ENCODE measurements around the gene IL6R.
A peak's percentile ranks its signal among the peaks of the same experiment; 100 is the strongest.
"Not testable (repeated sequence)": the region's sequence is repeated elsewhere in the genome, so short reads cannot be mapped to it uniquely, and the experiment has no call there.

The IL6R gene

DNA sequence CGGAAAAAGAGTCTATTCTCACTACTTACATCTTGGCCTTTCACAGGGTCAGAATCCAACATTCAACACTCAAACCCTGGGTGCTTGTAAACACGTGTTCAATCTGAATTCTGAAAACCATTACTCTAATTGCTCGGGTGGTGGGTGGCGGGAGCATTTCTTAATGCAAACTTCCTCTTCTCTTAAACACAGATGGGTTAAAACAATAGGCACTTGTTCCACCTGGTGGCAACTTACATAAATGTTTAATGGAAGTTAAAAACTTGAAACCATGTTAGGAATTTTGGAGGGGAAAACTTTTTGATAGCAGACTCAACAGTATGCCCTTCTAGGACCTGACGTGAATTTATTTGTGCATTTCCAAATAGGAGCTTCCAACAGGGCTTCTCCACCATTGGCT lies 73.5 kb downstream of the IL6R start:
- FAIRE-seq, result no peak

DNA sequence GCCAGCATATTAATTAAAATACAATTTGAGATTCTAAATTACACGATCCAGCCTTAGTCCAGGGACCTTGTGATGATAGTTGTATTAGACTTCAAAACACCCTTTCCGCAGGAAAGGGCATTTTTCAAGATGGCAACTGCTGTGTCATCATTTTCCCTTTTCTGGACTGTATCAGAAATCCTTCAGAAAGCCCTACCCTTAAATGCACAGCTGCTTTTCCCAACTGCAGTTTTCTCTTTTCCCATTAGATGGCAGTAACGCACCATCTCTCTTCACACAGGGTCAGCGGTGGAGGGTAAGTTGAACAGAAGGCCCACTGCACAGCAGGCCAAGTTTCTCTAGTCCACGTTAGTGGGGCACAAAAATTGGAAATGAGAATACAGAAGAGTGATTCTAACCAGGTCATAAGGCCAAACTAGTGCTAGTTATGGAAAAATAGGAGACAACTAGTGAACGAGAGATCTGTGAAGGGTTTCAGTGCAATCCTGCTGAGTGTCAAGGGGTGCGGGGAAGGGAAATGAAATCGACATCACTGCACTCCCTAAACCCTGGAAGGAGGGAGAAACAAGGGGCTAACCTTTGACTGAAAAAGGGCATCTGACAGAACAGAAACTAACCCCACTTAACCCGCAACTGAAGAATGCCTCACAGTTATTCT lies 74.8 kb downstream of the IL6R start:
- peak; percentile 73 for DNase-seq (ENCODE audit: insufficient read length, low spot score)
- FAIRE-seq, result no peak

More for the DNA sequence above, 73.5 kb downstream of the IL6R start:
- peak; percentile 18 for DNase-seq (ENCODE audit: insufficient read length, low spot score)

- no peak for FAIRE-seq
Measured at GRCh38 chr1:154481053-154481452, 75.9 kb downstream of the IL6R start.

DNA sequence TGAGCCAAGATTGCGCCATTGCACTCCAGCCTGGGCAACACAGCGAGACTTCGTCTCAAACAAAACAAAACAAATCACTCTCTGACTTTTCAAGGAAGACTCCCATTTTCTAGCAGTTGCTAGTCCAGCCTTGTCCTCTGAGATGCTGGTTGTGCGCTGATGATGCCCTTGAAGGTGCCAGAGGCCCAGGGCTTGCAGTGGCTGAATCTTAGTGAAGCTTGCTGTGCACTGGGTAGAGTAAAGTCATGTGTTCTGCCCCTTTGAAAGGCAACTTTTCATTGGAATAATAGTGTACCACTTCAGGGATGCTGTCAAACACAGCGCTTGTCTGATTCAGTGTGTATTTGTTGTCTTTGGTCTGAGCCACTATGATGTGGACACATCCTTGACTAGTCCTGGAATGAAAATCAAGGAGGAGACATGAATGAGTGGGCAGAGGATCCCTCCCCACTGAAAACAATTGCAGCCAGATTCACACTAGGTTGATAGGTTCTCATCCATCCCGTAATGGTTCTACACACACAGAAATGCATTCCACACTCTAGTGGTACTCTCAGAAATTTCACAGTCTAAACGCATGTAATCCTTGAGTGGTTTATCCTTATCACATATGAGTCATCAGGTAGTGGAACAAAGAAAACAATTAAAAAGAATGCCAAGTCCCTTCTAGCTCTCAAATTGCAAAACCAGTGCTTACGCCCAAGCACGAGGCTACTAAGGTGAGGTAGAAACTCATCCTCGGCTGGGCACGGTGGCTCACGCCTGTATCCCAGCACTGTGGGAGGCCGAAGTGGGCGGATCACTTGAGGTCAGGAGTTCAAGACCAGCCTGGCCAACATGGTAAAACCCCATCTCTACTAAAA lies 79.0 kb downstream of the IL6R start:
- DNase-seq (ENCODE audit: insufficient read length, low spot score) (peak; percentile 14), FAIRE-seq (no peak)

More at GRCh38 chr1:154481053-154481452, 75.9 kb downstream of the IL6R start:
- no peak for DNase-seq (ENCODE audit: insufficient read length, low spot score)

- no peak for DNase-seq (ENCODE audit: insufficient read length, low spot score)
- no peak for FAIRE-seq
Measured at GRCh38 chr1:154485106-154485505, 80.0 kb downstream of the IL6R start.

DNA sequence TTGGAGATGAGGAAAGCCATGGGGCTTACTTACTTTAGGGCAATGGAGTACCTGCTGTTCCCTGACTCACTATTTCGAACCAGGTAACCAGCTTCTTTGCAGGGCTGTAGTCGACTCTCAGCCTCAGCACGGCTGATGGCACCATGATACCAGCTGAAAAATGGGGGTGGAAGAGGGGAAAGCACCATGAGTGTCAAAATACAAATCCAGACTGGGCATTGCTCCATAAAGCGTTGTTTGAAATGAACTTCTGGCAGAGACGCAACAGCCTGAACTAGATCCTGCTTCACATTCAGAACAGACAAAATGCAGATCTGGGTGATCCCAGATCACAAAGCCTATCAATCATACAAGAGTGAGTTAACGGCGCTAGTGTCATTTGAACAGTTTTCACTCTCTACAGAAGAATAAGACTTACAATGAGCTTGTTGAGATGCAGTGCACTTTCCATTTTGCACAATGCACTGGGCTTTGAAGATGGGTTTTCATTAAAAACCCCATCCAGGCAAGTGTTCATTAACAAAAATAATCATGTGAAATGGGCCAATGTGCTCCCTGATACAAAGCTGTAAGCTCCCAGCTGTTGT lies 80.9 kb downstream of the IL6R start:
- FAIRE-seq (no peak), DNase-seq (ENCODE audit: insufficient read length, low spot score) (no peak)

DNA sequence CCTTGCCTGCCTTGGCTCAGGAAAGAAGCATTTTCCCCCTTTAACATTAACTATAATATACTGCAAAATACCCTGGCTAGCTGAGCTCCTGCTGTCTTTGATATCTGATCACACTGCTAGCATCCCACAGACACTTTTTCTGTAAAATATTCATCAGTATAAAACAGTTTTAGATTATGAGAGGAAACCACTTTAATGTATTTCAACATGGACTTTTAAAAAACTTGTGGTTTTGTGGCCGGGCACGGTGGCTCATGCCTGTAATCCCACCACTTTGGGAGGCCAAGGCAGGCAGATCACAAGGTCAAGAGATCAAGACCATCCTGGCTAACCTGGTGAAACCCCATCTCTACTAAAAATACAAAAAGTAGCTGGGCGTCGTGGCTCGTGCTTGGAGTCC lies 81.6 kb downstream of the IL6R start:
- DNase-seq (ENCODE audit: insufficient read length, low spot score); FAIRE-seq: not testable (repeated sequence)

- FAIRE-seq (no peak), DNase-seq (ENCODE audit: insufficient read length, low spot score) (no peak)
Measured at GRCh38 chr1:154488922-154489321, 83.8 kb downstream of the IL6R start.

GRCh38 chr1:154489695-154490274 lies 84.6 kb downstream of the IL6R start:
- DNase-seq (ENCODE audit: insufficient read length, low spot score) (no peak), FAIRE-seq (no peak)

DNA sequence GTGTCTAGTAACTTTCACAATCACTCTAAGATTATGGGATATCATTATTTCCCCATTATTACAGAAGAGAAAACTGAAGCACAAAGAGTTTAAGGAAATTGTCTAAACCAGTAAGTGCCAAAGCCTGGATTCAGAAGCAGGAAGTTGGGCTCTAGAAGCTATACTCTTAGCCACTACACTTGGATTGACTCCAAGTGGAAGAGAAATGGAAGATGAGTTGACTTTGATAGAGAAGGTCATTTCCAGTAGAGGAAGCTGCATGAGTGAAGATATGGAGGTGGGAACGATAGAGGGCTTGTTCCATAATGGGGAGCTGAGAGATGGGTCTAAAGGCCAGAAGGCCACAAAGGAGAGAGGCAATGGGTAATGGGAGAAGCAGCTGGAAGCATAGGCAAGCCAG lies 85.2 kb downstream of the IL6R start:
- FAIRE-seq (no peak), DNase-seq (ENCODE audit: insufficient read length, low spot score) (no peak)

DNA sequence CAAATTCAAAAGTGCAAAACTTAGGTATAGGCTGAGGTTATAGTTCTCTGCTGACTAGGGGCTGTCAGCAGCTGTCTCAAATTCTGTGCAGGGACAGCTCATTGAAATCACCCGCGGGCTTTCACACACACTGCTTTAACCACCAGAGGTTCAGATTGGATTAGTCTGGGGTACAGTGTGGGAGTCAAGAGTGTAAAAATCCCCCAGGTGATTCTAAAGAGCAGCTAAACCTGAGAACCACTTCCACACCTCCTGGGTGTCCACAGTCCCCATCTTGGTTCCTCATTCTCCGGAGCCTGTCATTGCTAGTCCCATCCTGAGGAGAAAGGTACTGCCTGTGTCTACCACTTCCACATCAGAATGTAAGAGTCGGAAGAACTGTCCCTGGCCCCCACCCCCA lies 87.0 kb downstream of the IL6R start:
- DNase-seq (ENCODE audit: insufficient read length, low spot score) (no peak), FAIRE-seq (no peak)

DNA sequence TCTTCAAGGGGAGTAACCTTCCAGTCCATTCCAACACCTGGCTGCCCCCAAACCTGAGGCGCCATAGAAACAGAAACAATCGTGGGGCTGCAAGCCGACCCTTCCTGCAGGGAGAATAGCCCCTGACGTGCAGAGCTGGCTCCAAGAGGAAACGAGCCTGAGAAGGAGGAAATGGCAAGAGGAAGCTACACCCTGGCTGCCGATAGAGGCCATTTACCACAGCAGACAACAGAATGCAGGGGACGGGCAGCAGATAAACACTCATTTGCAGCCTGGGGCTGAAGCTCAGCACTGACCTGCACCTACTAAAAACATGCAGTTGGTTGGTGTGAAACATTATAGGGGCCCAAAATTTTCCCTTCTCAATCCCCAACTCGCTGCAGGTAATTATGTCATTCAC lies 88.1 kb downstream of the IL6R start:
- no peak for DNase-seq (ENCODE audit: insufficient read length, low spot score)
- FAIRE-seq, result no peak

GRCh38 chr1:154495496-154496273 lies 90.5 kb downstream of the IL6R start:
- DNase-seq (ENCODE audit: insufficient read length, low spot score) (no peak), FAIRE-seq (no peak)

DNA sequence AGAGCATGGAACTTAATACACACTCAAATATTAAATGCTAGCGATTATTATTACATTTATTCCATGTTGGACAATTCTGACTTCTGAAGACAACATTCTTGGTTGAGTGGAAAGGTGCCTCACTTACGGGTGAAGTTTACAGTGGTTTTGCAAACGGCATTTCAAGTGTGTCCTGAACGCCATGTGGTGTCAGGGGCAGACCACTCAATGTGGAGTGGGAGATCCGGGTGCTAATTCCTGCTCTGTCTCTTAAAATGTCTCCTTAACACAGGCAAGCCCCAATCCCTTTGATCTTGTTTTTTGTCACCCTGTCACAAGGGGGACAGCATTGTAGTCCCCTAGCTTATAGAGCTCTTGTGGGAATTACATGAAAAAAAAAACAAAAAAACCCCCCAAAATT lies 91.2 kb downstream of the IL6R start:
- DNase-seq (ENCODE audit: insufficient read length, low spot score) (no peak), FAIRE-seq (no peak)

DNA sequence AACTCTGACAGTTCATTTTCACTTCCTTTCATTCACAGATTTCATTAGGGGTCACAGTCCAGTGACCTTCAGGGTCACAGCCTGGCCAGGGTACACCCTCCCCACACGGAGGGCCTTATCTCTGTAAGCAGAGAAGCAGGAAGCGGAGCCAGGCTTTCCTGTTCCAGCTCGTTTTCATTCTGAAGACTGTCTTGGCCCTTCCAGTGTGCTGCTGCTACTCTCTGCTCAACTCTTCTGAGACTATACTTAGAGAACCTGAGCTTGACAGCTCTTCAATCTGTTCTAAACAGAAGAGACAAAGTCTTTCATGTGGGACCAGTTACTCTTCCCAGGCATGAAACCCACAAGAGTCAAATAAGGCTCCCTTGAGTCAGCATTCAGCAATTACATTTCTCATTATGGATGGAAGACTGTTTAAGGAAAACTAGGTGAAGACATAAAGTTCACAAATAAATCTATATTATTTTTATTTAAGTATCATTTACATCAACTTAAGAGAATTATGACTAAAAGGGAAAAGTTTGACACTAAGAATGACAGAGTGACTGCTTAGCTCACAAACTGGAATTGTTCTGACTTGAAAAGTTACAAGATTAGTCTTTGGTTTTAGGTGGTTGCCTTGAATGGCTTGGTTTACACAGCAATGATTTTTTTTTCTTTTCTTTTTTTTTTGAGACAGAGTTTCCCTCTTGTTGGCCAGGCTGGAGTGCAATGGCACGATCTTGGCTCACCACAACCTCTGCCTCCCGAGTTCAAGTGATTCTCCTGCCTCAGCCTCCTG lies 92.1 kb downstream of the IL6R start:
- DNase-seq (ENCODE audit: insufficient read length, low spot score), result no peak
- FAIRE-seq, result no peak

- FAIRE-seq, result no peak
Measured at GRCh38 chr1:154499446-154499845, 94.3 kb downstream of the IL6R start.

GRCh38 chr1:154500533-154500932 lies 95.4 kb downstream of the IL6R start:
- DNase-seq (ENCODE audit: insufficient read length, low spot score) (no peak), FAIRE-seq (no peak)

More at GRCh38 chr1:154499446-154499845, 94.3 kb downstream of the IL6R start:
- no peak for DNase-seq (ENCODE audit: insufficient read length, low spot score)

- FAIRE-seq (no peak), DNase-seq (ENCODE audit: insufficient read length, low spot score) (no peak)
Measured at GRCh38 chr1:154501423-154502065, 96.4 kb downstream of the IL6R start.

DNA sequence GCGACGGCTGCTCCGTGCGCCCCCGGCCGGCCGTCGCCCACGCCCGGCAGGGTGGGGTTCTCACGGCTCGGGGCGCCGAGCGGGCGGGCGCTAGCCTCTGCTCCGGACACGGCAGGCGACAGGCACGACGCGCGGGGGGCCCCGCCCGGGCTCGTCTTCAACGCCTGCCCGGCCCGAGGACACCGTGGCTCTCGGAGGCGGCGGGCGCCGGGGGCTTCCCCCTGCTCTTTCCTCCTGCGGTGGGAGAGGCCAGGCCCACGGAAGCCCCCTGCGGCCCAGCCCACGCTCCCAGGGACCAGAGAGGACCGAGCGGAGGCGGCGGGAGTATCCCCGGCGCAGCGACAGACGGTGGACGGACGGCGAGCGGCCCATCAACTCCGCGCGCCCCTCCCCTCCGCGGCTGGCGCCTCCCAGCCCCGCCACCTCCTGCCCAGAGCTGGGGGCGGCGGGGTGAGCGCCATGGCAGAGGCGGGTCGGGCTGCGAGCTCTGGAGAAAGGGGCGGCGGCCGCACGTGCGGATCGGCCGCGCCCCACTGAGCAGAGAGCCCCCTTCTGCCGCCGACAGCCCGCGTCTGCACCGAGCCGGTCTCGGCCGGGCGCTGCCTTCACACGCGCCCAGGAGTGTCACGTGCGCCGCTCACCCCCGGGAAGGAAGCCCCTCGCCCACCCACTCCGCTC lies 97.1 kb downstream of the IL6R start, which contains the start of the genes SHE and TDRD10:
Gene SHE (minus strand): TSS at position 347 of the 678 bp plus-strand sequence. CDS start 386 bp downstream, outside the sequence.
Gene TDRD10 (plus strand): TSS at position 154 of the 678 bp plus-strand sequence. CDS start 4,685 bp downstream, outside the sequence.
- FAIRE-seq (no peak), DNase-seq (ENCODE audit: insufficient read length, low spot score) (no peak)

Measured in HTR-8/SVneo (cell line).